ENCODE data around the gene POU6F1.
"Not testable (repeated sequence)": the region's sequence is repeated elsewhere in the genome, so short reads cannot be mapped to it uniquely, and the experiment has no call there.

Gene POU6F1

GRCh38 chr12:51217968-51218606 is at the start of gene POU6F1:
Gene POU6F1, minus strand, starts transcription at chr12:51218062. Its CDS starts 11,226 bp downstream, at chr12:51206836.
- peak; percentile 82 for DNase-seq (ENCODE audit: low spot score)

GRCh38 chr12:51265024-51265423 is 47.2 kb upstream of the POU6F1 start:
- DNase-seq (ENCODE audit: low spot score): no peak

- no peak for DNase-seq (ENCODE audit: low spot score)
These were observed 46.4 kb upstream of the POU6F1 start for GRCh38 chr12:51264297-51264696.

- DNase-seq (ENCODE audit: low spot score): no peak
These were observed 45.5 kb upstream of the POU6F1 start for GRCh38 chr12:51263341-51263740.

GRCh38 chr12:51262758-51263177 is 44.9 kb upstream of the POU6F1 start:
- no peak for DNase-seq (ENCODE audit: low spot score)

- not testable (repeated sequence) for DNase-seq (ENCODE audit: low spot score)
These were observed 41.7 kb upstream of the POU6F1 start for GRCh38 chr12:51259600-51259999.

GRCh38 chr12:51254536-51254935 is 36.7 kb upstream of the POU6F1 start:
- no peak for DNase-seq (ENCODE audit: low spot score)

GRCh38 chr12:51253276-51253675 is 35.4 kb upstream of the POU6F1 start:
- DNase-seq (ENCODE audit: low spot score): no peak

- DNase-seq (ENCODE audit: low spot score): no peak
These were observed 29.8 kb upstream of the POU6F1 start for GRCh38 chr12:51247523-51248206.

- DNase-seq (ENCODE audit: low spot score): no peak
These were observed 28.5 kb upstream of the POU6F1 start for GRCh38 chr12:51246254-51246853.

- DNase-seq (ENCODE audit: low spot score): no peak
These were observed 27.8 kb upstream of the POU6F1 start for GRCh38 chr12:51245476-51246253.

- DNase-seq (ENCODE audit: low spot score): no peak
These were observed 26.4 kb upstream of the POU6F1 start for GRCh38 chr12:51244269-51244668.

- no peak for DNase-seq (ENCODE audit: low spot score)
These were observed 25.0 kb upstream of the POU6F1 start for GRCh38 chr12:51242876-51243275.

- DNase-seq (ENCODE audit: low spot score): no peak
These were observed 24.3 kb upstream of the POU6F1 start for GRCh38 chr12:51242120-51242519.

GRCh38 chr12:51240971-51241370 is 23.1 kb upstream of the POU6F1 start:
- DNase-seq (ENCODE audit: low spot score): no peak

GRCh38 chr12:51238510-51239334 is 20.9 kb upstream of the POU6F1 start, which contains the start of gene DAZAP2:
Gene DAZAP2, plus strand, starts transcription at chr12:51238826. Its CDS starts 82 bp downstream, at chr12:51238908.
- DNase-seq (ENCODE audit: low spot score): peak; percentile 89

GRCh38 chr12:51238037-51238509 is 20.2 kb upstream of the POU6F1 start:
- no peak for DNase-seq (ENCODE audit: low spot score)

- DNase-seq (ENCODE audit: low spot score): no peak
These were observed 16.7 kb upstream of the POU6F1 start for GRCh38 chr12:51234530-51234929.

- DNase-seq (ENCODE audit: low spot score): no peak
These were observed 14.8 kb upstream of the POU6F1 start for GRCh38 chr12:51232642-51233041.

GRCh38 chr12:51229116-51229809 is 11.4 kb upstream of the POU6F1 start:
- DNase-seq (ENCODE audit: low spot score): no peak

GRCh38 chr12:51227962-51228361 is 10.1 kb upstream of the POU6F1 start:
- DNase-seq (ENCODE audit: low spot score): no peak
